ENCODE data around the gene RAB17. TPM values are rescaled to one million over a fixed set of nuclear protein-coding genes. Genes with fewer than 3 reads are reported as not detected.

Gene RAB17
- total RNA-seq, 1 experiment from 2014 or later, result 0.21 TPM

DNA sequence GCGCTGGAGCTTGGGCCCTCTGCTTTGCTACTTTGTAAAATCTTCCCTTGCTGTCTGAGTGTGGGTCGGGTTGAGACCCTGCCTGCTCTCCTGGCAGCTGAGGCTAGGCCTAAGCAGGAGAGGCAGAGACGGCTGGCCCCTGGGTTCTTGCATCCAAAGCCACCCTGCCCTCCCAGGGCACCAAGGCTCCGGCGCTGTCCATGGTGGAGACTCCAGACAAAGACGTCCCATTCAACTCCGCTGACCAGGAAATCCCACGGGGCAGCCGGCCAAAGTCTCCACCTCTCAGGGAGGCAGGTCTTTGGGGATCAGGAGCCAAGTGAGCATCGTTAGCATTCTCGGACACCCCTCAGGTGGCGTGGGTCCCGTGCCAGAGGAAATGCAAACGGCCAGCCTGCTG lies 26.7 kb downstream of the RAB17 start:
- no peak for DNase-seq (ENCODE audit: low read depth in 1 of 2, low spot score in 2 of 2)
- H3K9me3 ChIP-seq (replicated peaks), result no peaks in the 10 kb centered on the region; the same call in 1 of the 2 replicates
- no peak overlapping the region for H3K27ac ChIP-seq
- H3K4me1 ChIP-seq (replicated peaks), result no peaks in the 10 kb centered on the region
- H3K27me3 ChIP-seq (replicated peaks), result 0 out of 2 replicates have a peak, but pooled peaks cover 3% of the 10 kb centered on the region
- no peak overlapping the region for H3K4me3 ChIP-seq
- no peaks in the 10 kb centered on the region for H3K36me3 ChIP-seq

DNA sequence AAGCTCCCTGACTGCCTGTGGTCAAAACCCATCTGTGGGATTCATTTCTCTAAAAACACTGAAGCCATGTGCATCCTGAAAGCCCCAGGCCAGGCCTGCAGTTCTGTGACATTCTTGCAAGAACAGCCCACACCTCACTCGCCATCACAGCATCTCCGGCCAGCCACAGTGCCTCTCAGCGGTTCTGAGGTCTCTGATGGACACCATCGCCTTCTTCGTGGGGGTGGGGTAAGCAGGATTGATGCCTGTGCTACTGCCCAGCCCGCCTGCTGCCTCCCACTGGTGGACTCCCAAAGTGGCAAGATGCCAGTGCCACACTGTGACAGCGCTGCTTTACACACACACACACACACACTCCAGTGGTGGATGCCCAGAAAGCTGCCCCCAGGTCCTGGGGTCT lies 29.3 kb downstream of the RAB17 start:
- Histone ChIP-seq H3K27me3 (replicated peaks) (0 out of 2 replicates have a peak, but pooled peaks cover 6% of the 10 kb centered on the region), H3K4me1 (replicated peaks) (no peaks in the 10 kb centered on the region), H3K27ac (no peak overlapping the region), H3K36me3 (no peaks in the 10 kb centered on the region), H3K4me3 (no peak overlapping the region), H3K9me3 (replicated peaks) (peaks cover 6% of the 10 kb centered on the region; the same call in 1 of the 2 replicates)
- no peak for DNase-seq (ENCODE audit: low read depth in 1 of 2, low spot score in 2 of 2)

DNA sequence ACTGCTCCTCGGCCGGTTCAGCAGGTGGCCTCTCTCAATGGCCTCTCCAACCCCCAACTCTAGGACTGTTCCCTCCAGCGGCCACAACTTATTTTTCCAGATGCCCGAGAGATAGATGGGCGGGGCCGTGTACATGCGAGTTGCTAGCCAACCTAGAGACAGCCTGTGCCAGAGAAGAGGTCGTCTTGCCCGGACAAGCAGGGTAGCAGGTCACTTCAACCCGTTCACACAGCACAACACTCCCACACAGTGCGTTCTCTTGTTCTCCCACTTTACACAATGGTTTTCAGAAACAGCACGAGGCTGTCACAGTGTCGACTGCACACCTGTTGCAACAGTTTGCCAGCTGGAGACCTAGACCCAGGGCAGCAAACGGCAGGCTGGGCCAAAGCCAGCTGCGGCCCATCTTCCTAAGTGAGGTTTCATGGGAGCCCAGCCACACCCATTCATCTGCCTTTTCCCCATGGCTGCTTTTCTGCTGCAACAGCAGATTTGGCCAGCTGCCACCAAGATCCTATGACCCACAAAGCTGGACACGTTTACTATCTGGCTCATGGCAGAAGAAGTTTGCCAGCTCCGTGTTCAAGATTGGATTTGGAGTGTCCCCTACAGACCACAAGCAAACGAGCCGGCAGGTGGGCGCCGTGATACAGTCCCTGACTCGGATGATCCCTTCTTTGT lies 31.4 kb downstream of the RAB17 start:
- Histone ChIP-seq H3K27me3 (replicated peaks) (0 out of 2 replicates have a peak, but pooled peaks cover 6% of the 10 kb centered on the region), H3K27ac (no peak overlapping the region), H3K4me3 (no peak overlapping the region)

DNA sequence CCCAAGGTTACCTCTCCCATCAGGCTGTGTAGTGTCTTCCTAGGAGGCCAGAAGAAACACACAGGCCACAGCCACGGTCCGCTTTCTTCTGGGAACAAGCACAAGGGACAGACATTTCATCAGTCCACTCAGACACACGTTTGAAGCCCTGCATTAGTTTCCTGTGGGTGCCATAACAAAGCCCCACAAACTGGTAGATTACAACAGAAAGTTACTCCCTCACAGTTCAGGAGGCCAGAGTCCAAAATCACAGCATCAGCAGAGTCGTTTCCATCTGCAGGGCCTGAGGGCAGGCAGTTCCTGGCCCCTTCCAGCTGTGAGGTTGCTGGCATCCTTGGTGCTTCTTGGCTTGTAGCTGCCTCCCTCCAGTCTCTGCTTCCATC lies 32.9 kb downstream of the RAB17 start:
- Histone ChIP-seq H3K4me1 (replicated peaks) (no peaks in the 10 kb centered on the region), H3K27me3 (replicated peaks) (0 out of 2 replicates have a peak, but pooled peaks cover 6% of the 10 kb centered on the region), H3K27ac (no peak overlapping the region), H3K36me3 (no peaks in the 10 kb centered on the region), H3K4me3 (no peak overlapping the region), H3K9me3 (replicated peaks) (peaks cover 19% of the 10 kb centered on the region)
- DNase-seq (ENCODE audit: low read depth in 1 of 2, low spot score in 2 of 2), result no peak

More for the DNA sequence above, 31.4 kb downstream of the RAB17 start:
- H3K36me3 ChIP-seq, result no peaks in the 10 kb centered on the region
- no peak for DNase-seq (ENCODE audit: low read depth in 1 of 2, low spot score in 2 of 2)
- no peaks in the 10 kb centered on the region for H3K4me1 ChIP-seq (replicated peaks)
- peaks cover 16% of the 10 kb centered on the region for H3K9me3 ChIP-seq (replicated peaks)

DNA sequence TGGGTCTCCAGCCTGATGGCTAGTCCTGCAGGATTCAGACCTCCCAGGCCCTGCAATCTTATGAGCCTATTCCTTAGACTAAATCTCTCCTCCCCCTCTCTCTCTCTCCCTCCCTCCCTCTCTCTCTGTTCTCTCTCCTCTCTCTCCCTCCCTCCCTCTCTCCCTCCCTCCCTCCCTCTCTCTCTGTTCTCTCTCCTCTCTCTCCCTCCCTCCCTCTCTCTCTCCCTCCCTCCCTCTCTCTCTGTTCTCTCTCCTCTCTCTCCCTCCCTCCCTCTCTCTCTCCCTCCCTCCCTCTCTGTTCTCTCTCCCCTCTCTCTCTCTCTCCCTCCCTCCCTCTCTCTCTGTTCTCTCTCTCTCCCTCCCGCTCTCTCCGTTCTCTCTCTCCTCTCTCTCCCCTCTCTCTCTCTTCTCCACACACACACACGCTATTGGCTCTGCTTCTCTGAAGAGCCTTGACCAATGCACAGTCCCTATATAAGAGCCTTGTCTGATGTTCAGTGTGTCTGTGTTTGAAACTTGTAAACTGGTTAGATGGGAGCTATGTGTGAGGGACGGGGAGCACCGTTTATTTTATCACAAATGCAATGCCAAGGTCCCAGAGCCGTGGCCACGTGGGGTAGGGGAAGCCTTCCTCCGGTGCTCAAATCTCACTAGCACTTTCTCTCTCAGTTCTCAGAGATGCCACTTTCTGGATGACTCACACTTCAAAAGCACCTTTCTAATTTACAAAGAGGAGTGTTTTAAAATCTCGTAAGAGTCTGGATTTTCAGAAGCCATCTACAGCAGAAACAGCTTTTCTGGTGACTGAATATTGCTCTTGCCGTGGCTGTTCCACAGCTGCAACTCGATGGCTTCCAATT lies 33.5 kb downstream of the RAB17 start:
- Histone ChIP-seq H3K27ac (no peak overlapping the region), H3K27me3 (replicated peaks) (0 out of 2 replicates have a peak, but pooled peaks cover 6% of the 10 kb centered on the region), H3K36me3 (no peaks in the 10 kb centered on the region), H3K4me3 (no peak overlapping the region), H3K9me3 (replicated peaks) (peaks cover 19% of the 10 kb centered on the region), H3K4me1 (replicated peaks) (no peaks in the 10 kb centered on the region)
- DNase-seq (ENCODE audit: low read depth in 1 of 2, low spot score in 2 of 2), result no peak

DNA sequence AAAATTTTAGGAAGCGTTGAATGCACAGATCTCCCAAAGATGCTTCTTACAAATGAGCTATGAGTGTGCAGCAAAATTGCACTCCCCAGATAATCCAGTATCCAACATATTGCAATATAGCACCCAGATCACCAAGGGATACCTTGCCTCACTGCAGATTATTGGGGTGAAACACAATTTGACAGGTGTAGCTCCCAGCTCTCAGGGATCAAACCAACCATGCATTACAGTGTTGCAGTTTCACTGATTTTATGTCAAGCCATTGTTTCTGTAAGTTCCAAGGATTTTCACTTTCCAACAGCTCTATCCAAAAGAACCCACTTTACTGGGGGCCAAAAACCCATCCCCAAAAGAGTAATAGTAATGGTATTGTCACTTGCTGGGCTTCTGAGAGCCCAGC lies 35.0 kb downstream of the RAB17 start:
- H3K36me3 ChIP-seq, result no peaks in the 10 kb centered on the region
- no peak overlapping the region for H3K4me3 ChIP-seq
- 0 out of 2 replicates have a peak, but pooled peaks cover 6% of the 10 kb centered on the region for H3K27me3 ChIP-seq (replicated peaks)
- no peaks in the 10 kb centered on the region for H3K4me1 ChIP-seq (replicated peaks)
- H3K27ac ChIP-seq, result no peak overlapping the region
- H3K9me3 ChIP-seq (replicated peaks), result peaks cover 19% of the 10 kb centered on the region
- no peak for DNase-seq (ENCODE audit: low read depth in 1 of 2, low spot score in 2 of 2)

DNA sequence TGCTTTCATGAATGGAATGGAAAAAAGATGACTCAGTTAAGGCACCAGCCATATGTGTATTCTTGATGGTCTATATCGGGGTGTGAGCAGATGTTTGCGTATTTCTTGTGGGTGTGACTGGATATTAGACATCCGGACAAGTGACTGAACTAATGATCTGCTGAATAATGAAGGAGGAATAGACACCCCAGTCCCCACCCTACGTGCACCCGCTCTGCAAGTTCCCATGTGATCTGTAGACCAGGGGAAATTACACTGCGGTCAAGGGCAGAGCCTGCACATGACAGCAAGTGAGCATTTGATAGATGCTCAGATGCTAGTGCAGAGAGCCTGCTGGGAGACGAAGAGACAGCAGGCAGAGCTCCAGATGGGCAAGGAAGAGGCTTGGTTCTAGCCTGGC lies 36.6 kb downstream of the RAB17 start:
- Histone ChIP-seq H3K4me1 (replicated peaks) (no peaks in the 10 kb centered on the region), H3K27me3 (replicated peaks) (0 out of 2 replicates have a peak, but pooled peaks cover 3% of the 10 kb centered on the region), H3K36me3 (no peaks in the 10 kb centered on the region), H3K4me3 (no peak overlapping the region), H3K9me3 (replicated peaks) (peaks cover 19% of the 10 kb centered on the region), H3K27ac (no peak overlapping the region)
- DNase-seq (ENCODE audit: low read depth in 1 of 2, low spot score in 2 of 2), result no peak

DNA sequence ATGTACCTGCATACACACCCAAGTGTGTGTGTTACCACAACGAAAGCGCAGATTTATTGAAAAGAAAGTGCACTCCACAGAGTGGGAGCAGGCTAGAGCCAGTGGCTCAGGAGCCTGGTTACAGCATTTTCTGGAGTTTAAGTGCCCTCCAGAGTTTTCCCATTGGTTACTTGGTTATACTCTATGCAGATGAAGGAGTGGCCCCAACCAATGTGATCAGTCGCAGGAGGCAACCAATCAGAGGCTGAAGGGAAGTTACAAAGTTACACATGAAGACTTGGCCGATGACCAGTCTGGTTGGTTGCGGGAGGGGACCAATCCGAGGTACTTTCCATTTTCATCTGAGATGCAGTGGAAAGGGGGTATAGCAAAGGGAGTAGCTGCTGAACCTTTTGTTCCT lies 37.6 kb downstream of the RAB17 start:
- peaks cover 19% of the 10 kb centered on the region for H3K9me3 ChIP-seq (replicated peaks)
- DNase-seq (ENCODE audit: low read depth in 1 of 2, low spot score in 2 of 2), result no peak
- H3K27me3 ChIP-seq (replicated peaks), result 0 out of 2 replicates have a peak, but pooled peaks cover 3% of the 10 kb centered on the region
- H3K4me1 ChIP-seq (replicated peaks), result 0 out of 2 replicates have a peak, but pooled peaks cover 2% of the 10 kb centered on the region
- no peak overlapping the region for H3K4me3 ChIP-seq
- no peaks in the 10 kb centered on the region for H3K36me3 ChIP-seq
- H3K27ac ChIP-seq, result no peak overlapping the region

DNA sequence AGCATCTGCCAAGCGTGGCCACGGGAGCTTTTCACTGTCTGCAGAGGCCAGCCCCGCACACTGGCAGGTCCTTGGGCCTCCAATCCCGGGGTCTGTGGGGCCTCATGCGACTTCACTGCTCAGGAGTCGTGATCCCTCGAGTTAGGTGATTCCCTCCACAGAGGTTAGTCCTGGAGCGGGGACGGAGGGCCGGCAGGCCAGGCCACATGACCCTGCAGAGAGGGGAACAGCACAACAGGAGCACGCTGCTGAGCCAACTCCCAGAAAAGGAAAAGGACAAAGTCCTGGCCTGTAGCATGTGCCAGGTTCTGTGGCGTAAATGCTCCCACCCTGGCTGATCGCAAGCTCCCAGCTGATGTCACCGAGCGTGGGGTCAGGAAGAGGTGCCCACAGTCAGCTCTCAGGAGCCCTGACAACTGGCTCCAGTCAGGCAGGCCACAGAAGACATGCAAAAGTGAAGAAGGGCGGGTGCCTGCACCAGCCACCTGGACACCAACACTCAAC lies 39.4 kb downstream of the RAB17 start:
- 0 out of 2 replicates have a peak, but pooled peaks cover 4% of the 10 kb centered on the region for H3K4me1 ChIP-seq (replicated peaks)
- no peaks in the 10 kb centered on the region for H3K36me3 ChIP-seq
- DNase-seq (ENCODE audit: low read depth in 1 of 2, low spot score in 2 of 2), result no peak
- H3K27me3 ChIP-seq (replicated peaks), result no peaks in the 10 kb centered on the region
- no peak overlapping the region for H3K27ac ChIP-seq
- peaks cover 13% of the 10 kb centered on the region for H3K9me3 ChIP-seq (replicated peaks)
- H3K4me3 ChIP-seq, result no peak overlapping the region

DNA sequence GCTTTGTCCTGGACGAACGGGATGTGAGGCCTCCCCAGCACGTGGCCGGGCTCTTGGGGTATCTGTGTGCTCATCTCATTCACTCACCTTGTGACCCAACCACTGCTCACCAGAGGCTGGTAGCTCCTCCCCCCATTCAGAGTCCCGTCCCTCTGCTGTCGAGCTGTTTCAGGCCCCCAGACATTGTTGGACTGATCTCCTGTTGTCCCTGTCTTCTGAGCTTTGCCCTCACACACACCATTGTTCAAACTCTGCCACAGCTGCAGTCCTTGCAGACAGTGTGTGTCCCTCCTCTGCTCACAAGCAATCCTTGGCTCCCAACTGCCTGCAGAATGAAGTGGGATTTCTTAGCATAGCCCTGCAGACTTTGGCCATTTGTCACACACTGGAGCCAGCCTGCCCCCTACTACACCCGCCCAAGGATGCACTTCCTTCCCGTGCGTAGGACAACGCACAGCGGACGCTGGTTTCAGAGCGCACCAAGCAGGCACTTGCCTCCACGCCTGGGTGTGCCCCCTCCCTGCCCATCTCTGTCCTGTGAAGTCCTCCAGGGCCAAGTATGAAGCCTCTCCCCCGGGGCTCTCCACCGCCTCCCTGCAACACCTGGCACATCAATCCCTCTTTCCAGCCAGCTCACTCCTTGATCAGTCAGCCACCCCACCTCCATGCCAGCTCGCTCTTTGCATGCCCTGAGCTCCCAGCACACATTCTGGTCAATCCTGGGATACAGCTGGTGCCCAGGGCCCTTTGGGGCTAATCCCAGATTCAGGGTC lies 40.7 kb downstream of the RAB17 start:
- Histone ChIP-seq H3K4me3 (no peak overlapping the region), H3K4me1 (replicated peaks) (0 out of 2 replicates have a peak, but pooled peaks cover 4% of the 10 kb centered on the region), H3K36me3 (no peaks in the 10 kb centered on the region), H3K27ac (no peak overlapping the region), H3K9me3 (replicated peaks) (0 out of 2 replicates have a peak, but pooled peaks cover 3% of the 10 kb centered on the region), H3K27me3 (replicated peaks) (no peaks in the 10 kb centered on the region)
- no peak for DNase-seq (ENCODE audit: low read depth in 1 of 2, low spot score in 2 of 2)

DNA sequence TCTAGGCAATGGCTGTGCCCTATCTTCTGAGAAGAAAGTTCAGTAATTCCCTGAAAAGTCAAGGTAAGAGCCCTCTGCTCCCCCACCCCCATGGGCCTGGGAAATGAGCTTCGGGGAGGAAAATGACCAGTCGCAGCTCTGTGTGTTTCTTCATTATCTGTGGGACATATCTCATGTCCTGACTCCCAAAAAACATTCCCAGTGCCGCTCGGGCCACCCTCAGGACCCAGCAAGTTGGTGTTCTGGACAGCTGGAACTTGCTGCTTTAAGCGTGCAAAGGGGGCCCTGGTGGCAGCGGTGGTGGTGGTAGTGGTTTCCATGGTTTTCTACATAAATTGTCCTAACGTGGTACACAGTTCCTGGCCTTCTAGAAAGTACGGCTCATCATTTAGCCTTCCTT lies 41.3 kb downstream of the RAB17 start:
- no peak overlapping the region for H3K4me3 ChIP-seq
- H3K27me3 ChIP-seq (replicated peaks), result no peaks in the 10 kb centered on the region
- H3K9me3 ChIP-seq (replicated peaks), result 0 out of 2 replicates have a peak, but pooled peaks cover 3% of the 10 kb centered on the region
- no peaks in the 10 kb centered on the region for H3K36me3 ChIP-seq
- no peak overlapping the region for H3K27ac ChIP-seq
- DNase-seq (ENCODE audit: low read depth in 1 of 2, low spot score in 2 of 2), result no peak
- 0 out of 2 replicates have a peak, but pooled peaks cover 4% of the 10 kb centered on the region for H3K4me1 ChIP-seq (replicated peaks)

DNA sequence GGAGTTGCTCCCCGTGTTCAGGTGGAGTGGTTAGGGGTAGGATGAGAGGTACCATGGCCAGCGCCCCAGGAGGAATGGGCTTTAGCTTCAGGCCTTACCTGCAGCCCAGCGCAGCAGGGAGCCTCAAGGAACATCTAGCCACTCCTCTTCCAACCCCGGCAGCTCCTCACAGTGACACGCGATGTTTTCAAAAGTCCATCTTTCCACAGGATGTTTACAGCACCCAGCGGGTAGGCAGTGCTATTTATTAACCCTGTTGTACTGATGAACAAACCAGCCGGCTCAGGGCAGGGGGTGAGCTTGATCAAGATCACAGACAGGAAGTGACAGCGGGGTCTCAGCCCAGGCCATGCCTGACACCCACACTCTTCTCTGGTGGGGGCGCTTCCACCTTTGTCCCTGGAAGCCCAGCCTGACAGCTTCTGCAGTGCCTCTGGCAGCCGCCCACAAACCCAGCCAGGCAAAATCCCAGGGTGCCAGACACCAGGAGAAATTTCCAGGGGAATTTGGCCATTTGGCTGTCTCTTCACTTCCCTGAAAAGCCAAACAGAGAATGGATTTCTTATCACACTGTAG lies 42.6 kb downstream of the RAB17 start:
- Histone ChIP-seq H3K4me3 (no peak overlapping the region), H3K9me3 (replicated peaks) (no peaks in the 10 kb centered on the region), H3K27me3 (replicated peaks) (no peaks in the 10 kb centered on the region), H3K27ac (no peak overlapping the region), H3K4me1 (replicated peaks) (0 out of 2 replicates have a peak, but pooled peaks cover 4% of the 10 kb centered on the region), H3K36me3 (no peaks in the 10 kb centered on the region)
- DNase-seq (ENCODE audit: low read depth in 1 of 2, low spot score in 2 of 2), result no peak

DNA sequence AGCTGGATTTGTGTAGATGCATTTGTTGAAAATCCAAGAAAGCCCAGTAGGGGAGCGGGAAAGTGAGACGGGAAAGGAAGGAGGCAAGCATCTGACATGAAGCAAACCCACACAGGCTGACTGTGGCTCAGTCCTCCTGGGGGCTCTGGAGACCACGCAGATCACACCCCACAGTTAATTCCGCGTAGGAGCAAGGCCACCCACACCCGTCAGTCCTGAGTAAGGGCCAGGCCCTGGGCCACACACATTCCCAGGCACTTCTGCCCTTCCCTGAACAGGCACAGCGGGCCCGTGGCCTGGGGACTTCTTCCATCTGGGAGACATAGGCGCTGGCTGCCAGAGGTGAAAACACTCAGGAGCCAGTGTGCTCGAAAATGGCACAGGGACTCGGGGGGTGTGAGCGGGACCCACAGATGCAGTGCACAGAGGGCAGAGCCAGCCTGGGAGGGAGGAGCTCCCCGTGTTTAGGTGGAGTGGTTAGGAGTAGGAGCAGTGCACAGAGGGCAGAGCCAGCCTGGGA lies 43.6 kb downstream of the RAB17 start:
- Histone ChIP-seq H3K27ac (no peak overlapping the region), H3K4me3 (no peak overlapping the region), H3K4me1 (replicated peaks) (0 out of 2 replicates have a peak, but pooled peaks cover 4% of the 10 kb centered on the region), H3K36me3 (no peaks in the 10 kb centered on the region), H3K9me3 (replicated peaks) (no peaks in the 10 kb centered on the region), H3K27me3 (replicated peaks) (no peaks in the 10 kb centered on the region)
- no peak for DNase-seq (ENCODE audit: low read depth in 1 of 2, low spot score in 2 of 2)

Data from SJSA1 (cell line).